B cell (primary cell): ENCODE results near the gene PLPPR3. TPM values are rescaled to one million over a fixed set of nuclear protein-coding genes. Genes with fewer than 3 reads are reported as not detected.

ENCODE experiments used
- ATAC-seq: fragments of 200-7000 bp; cut with Tn5 transposase; one replicate; pipeline ENCODE4 v1.10.0; 2021; ENCODE audit warnings: low read depth, mild to moderate bottlenecking, moderate number of reproducible peaks, moderate library complexity
- CTCF ChIA-PET: fragments of 350-600 bp; sonication (Branson Sonifier 250); formaldehyde crosslinking; loops from one replicate; lab custom pipeline; 2021; ENCODE audit warnings: antibody characterized with exemption, inconsistent platforms; lab: Charles Lee
- POLR2A ChIA-PET: fragments of 350-600 bp; sonication (Branson Sonifier 250); formaldehyde crosslinking; loops from one replicate; lab custom pipeline; 2021; ENCODE audit warnings: antibody characterized with exemption; lab: Charles Lee
- DNase-seq: peaks from one replicate; pipeline ENCODE4 v3.0.0; 2013
- H2AFZ ChIP-seq: 2 replicates; pipeline ENCODE4 v1.6.1; 2012; ENCODE audit warnings: mild to moderate bottlenecking, low read depth, low read length; ENCODE audit not compliant: insufficient read depth, poor library complexity, severe bottlenecking
- H3K27ac ChIP-seq, 2 donors: 1 replicate in 1 of 2; 2 replicates in 1 of 2; pipeline ENCODE4 v1.5.1; 2012 to 2013; ENCODE audit warnings: low read length in 2 of 2, mild to moderate bottlenecking in 2 of 2, moderate library complexity in 1 of 2
- H3K27me3 ChIP-seq, 4 experiments: fragments of 200-600 bp in 1 of 4; sonication (generic) in 1 of 4; replicated peaks in 1 of 4; 1 replicate in 2 of 4; 2 replicates in 2 of 4; pipeline versions ENCODE4 v1.6.1 to v1.7.0; 2013 to 2016; ENCODE audit warnings: low read length in 3 of 4, mild to moderate bottlenecking in 2 of 4, mixed read lengths in 1 of 4, moderate library complexity in 1 of 4; ENCODE audit not compliant: insufficient read depth in 4 of 4, control insufficient read depth in 3 of 4; ENCODE audit errors: control extremely low read depth in 1 of 4
- H3K36me3 ChIP-seq, 2 experiments: replicated peaks in 1 of 2; 1 replicate in 1 of 2; 2 replicates in 1 of 2; pipeline versions ENCODE4 v1.6.1 to v1.7.1; 2013; ENCODE audit warnings: low read length in 1 of 2; ENCODE audit not compliant: insufficient read depth in 2 of 2, control insufficient read depth in 1 of 2; ENCODE audit errors: control extremely low read depth in 1 of 2, extremely low read depth in 1 of 2
- H3K4me1 ChIP-seq, 2 donors: fragments of 200-600 bp in 1 of 2; sonication (generic) in 1 of 2; 1 replicate in 1 of 2; 2 replicates in 1 of 2; pipeline versions ENCODE4 v1.5.1 to v1.6.1; 2013 to 2017; ENCODE audit warnings: low read length in 2 of 2; ENCODE audit not compliant: control insufficient read depth in 2 of 2, insufficient read depth in 2 of 2
- H3K4me2 ChIP-seq: replicated peaks from 2 replicates; pipeline ENCODE3; 2012; ENCODE audit warnings: mild to moderate bottlenecking, low read depth, low read length; ENCODE audit not compliant: poor library complexity, severe bottlenecking
- H3K4me3 ChIP-seq, 5 experiments: fragments of 200-600 bp in 1 of 5; sonication (generic) in 1 of 5; 1 replicate in 3 of 5; 2 replicates in 2 of 5; pipeline versions ENCODE4 v1.5.1 to v1.7.0; 2011 to 2016; ENCODE audit warnings: low read length in 4 of 5, mild to moderate bottlenecking in 4 of 5, low read depth in 2 of 5, control low read depth in 1 of 5, moderate library complexity in 1 of 5; ENCODE audit not compliant: insufficient read depth in 1 of 5; ENCODE audit errors: control extremely low read depth in 1 of 5, extremely low read depth in 1 of 5
- H3K79me2 ChIP-seq: fragments of 200-600 bp; sonication (generic); one replicate; pipeline ENCODE4 v1.6.0; 2016; ENCODE audit warnings: low read length; ENCODE audit not compliant: control insufficient read depth, insufficient read depth
- H3K9ac ChIP-seq: fragments of 200-600 bp; sonication (generic); 2 replicates; pipeline ENCODE4 v1.6.1; 2017; ENCODE audit warnings: mild to moderate bottlenecking, low read length, moderate library complexity
- H3K9me3 ChIP-seq, 3 donors: one replicate each; pipeline versions ENCODE4 v1.6.1 to v1.7.1; 2013; ENCODE audit warnings: low read length in 2 of 3; ENCODE audit not compliant: control insufficient read depth in 2 of 3, insufficient read depth in 1 of 3; ENCODE audit errors: control extremely low read depth in 1 of 3
- H4K20me1 ChIP-seq: 2 replicates; pipeline ENCODE4 v1.6.0; 2012; ENCODE audit warnings: mild to moderate bottlenecking, low read length; ENCODE audit not compliant: insufficient read depth, control insufficient read depth, poor library complexity, severe bottlenecking
- H3K27ac Mint-ChIP-seq: one replicate; pipeline ENCODE4 v1.8.0; 2021; ENCODE audit warnings: mixed read lengths
- H3K27me3 Mint-ChIP-seq: one replicate; pipeline ENCODE4 v1.8.0; 2021; ENCODE audit warnings: mixed read lengths
- H3K4me1 Mint-ChIP-seq: one replicate; pipeline ENCODE4 v1.8.0; 2021; ENCODE audit warnings: mixed read lengths
- H3K4me3 Mint-ChIP-seq: one replicate; pipeline ENCODE4 v1.8.0; 2021; ENCODE audit warnings: mixed read lengths
- H3K9me3 Mint-ChIP-seq: one replicate; pipeline ENCODE4 v1.8.0; 2022; ENCODE audit warnings: mixed read lengths; ENCODE audit not compliant: insufficient read depth
- CTCF ChIP-seq: fragments of 200-600 bp; IDR thresholded peaks from one replicate; pipeline ENCODE4 v1.8.0; 2022; ENCODE audit warnings: antibody characterized with exemption, mild to moderate bottlenecking
- EZH2 ChIP-seq: IDR thresholded peaks from 2 replicates; pipeline ENCODE4 v1.6.1; 2012; ENCODE audit warnings: borderline replicate concordance, low read depth, mild to moderate bottlenecking, moderate library complexity, low read length; ENCODE audit not compliant: insufficient read depth, poor library complexity, severe bottlenecking
- WGBS: methylation state at CpG from one replicate; pipeline ENCODE4 v1.1.5; 2013; ENCODE audit warnings: missing lambda C conversion rate; ENCODE audit not compliant: insufficient coverage; 5-methylcytosine and 5-hydroxymethylcytosine counted together
- intact Hi-C: fragments of 100-400 bp; cut with micrococcal nuclease; formaldehyde crosslinking; loops from one replicate; pipeline ENCODE4 v1.10.0; 2022
- polyA plus RNA-seq: library from polyadenylated mRNA; depleted of rRNA; stranded (reverse); fragments of >200 nt; gene quantifications from 2 replicates; pipeline ENCODE4 v1.2.3, GENCODE V29; 2012
- total RNA-seq, 2 donors: library from RNA; stranded (reverse); fragments of 120-200 nt in 1 of 2; gene quantifications; 1 replicate in 1 of 2; 2 replicates in 1 of 2; pipeline versions ENCODE4 v1.2.3 to v1.2.4, GENCODE V29; 2013 to 2022

PLPPR3 gene
- total and polyA plus RNA-seq, 2 donors (not counting 1 experiment from before 2014, with no cell fraction given): not detected

DNA sequence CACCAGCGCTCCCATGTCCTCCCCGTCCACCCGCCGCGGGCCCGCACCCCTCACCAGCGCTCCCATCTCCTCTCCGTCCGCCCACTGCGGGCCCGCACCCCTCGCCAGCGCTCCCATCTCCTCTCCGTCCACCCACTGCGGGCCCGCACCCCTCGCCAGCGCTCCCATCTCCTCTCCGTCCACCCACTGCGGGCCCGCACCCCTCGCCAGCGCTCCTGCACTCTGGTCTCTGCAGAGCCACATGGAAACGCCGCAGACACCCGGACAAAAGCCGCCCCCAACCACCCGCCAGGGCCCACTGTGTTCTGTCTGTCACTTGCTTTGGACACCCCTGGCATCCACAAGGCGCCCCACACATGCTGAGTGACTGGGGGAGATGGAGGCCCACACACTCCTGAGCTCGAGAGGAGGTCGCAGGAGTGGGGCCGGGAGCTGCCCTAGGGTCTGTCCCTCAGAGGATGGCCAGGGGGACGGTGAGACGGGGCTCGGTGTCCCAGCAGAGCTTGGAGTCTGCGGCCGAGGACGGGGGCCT is 45.1 kb upstream of the PLPPR3 start:
- ATAC-seq: no peak
- POLR2A ChIA-PET: no interaction called here

More for the DNA sequence above, 45.1 kb upstream of the PLPPR3 start:
- no peak overlapping the region for H3K4me3 ChIP-seq
- H2AFZ ChIP-seq: no peak overlapping the region
- intact Hi-C loops: no loop called here
- H3K4me3 Mint-ChIP-seq: no peak overlapping the region
- H3K27ac ChIP-seq: no peak overlapping the region
- H3K27me3 Mint-ChIP-seq: peaks cover 4% of the 10 kb centered on the region
- peaks cover 0 to 19% (median 0%) of the 10 kb centered on the region in 3 donors for H3K9me3 ChIP-seq
- CTCF ChIA-PET: interaction anchor here (0.6 kb wide), 1 partner anchor 56 kb away, joined by 3 read pairs; no protein-coding TSS in a partner anchor
- no peak overlapping the region for H3K9ac ChIP-seq
- no peaks in the 10 kb centered on the region for H4K20me1 ChIP-seq
- H3K4me1 ChIP-seq: peaks cover 19 to 29% of the 10 kb centered on the region in 2 donors
- H3K27me3 ChIP-seq: peaks cover 0 to 12% (median 2%) of the 10 kb centered on the region in 4 experiments
- H3K79me2 ChIP-seq: no peaks in the 10 kb centered on the region
- H3K4me1 Mint-ChIP-seq: peaks cover 17% of the 10 kb centered on the region
- WGBS: 95% methylated on average over 24 of the region's 38 CpGs
- H3K36me3 ChIP-seq: peaks cover 0 to 17% of the 10 kb centered on the region in 2 experiments
- TF ChIP-seq CTCF (no peak), EZH2 (no peak)
- H3K4me2 ChIP-seq: no peak overlapping the region
- no peak for DNase-seq
- H3K9me3 Mint-ChIP-seq: no peaks in the 10 kb centered on the region
- H3K27ac Mint-ChIP-seq: no peak overlapping the region
